ENCODE results near the gene PLEKHB1.
"Not testable (repeated sequence)": the region's sequence is repeated elsewhere in the genome, so short reads cannot be mapped to it uniquely, and the experiment has no call there.

PLEKHB1 gene

GRCh38 chr11:73671701-73672100 is 25.3 kb downstream of the PLEKHB1 start:
- DNase-seq = no peak

- not testable (repeated sequence) for DNase-seq
Measured at GRCh38 chr11:73676552-73676951, 30.2 kb downstream of the PLEKHB1 start.

GRCh38 chr11:73680687-73681086 is 34.3 kb downstream of the PLEKHB1 start:
- DNase-seq = no peak

GRCh38 chr11:73693899-73694525 is 47.6 kb downstream of the PLEKHB1 start:
- no peak for DNase-seq

- DNase-seq = no peak
Measured at GRCh38 chr11:73705053-73705452, 58.7 kb downstream of the PLEKHB1 start.

- no peak for DNase-seq
Measured at GRCh38 chr11:73710964-73711363, 64.6 kb downstream of the PLEKHB1 start.
